Neuronal stem cell (in vitro differentiated cells): ENCODE results near the gene AKR1B1.

ENCODE experiments used
- DNase-seq: peaks from one replicate; pipeline ENCODE4 v3.0.0-alpha.2; 2013; ENCODE audit warnings: low spot score
- H2AFZ ChIP-seq: one replicate; pipeline ENCODE4 v1.6.1; 2013; ENCODE audit warnings: mild to moderate bottlenecking, low read length, inconsistent platforms
- H2AK5ac ChIP-seq: 2 replicates; pipeline ENCODE4 v1.6.1; 2013; ENCODE audit warnings: low read depth, mild to moderate bottlenecking, inconsistent platforms, low read length, moderate library complexity, mixed read lengths
- H2BK120ac ChIP-seq: 2 replicates; pipeline ENCODE4 v1.6.1; 2013; ENCODE audit warnings: low read depth, mild to moderate bottlenecking, inconsistent platforms, low read length, moderate library complexity, mixed read lengths
- H2BK12ac ChIP-seq: one replicate; pipeline ENCODE4 v1.6.1; 2013; ENCODE audit warnings: low read length, inconsistent platforms
- H2BK15ac ChIP-seq: 2 replicates; pipeline ENCODE4 v1.6.1; 2013; ENCODE audit warnings: mild to moderate bottlenecking, low read length, inconsistent platforms, mixed read lengths
- H2BK5ac ChIP-seq: one replicate; pipeline ENCODE4 v1.6.1; 2013; ENCODE audit warnings: inconsistent platforms, mild to moderate bottlenecking, low read length, moderate library complexity
- H3K14ac ChIP-seq: one replicate; pipeline ENCODE4 v1.6.1; 2013; ENCODE audit warnings: low read length, inconsistent platforms
- H3K18ac ChIP-seq: 2 replicates; pipeline ENCODE4 v1.6.1; 2013; ENCODE audit warnings: low read length, inconsistent platforms
- H3K23ac ChIP-seq: 2 replicates; pipeline ENCODE4 v1.6.1; 2013; ENCODE audit warnings: low read depth, mild to moderate bottlenecking, mixed read lengths, low read length, inconsistent platforms; ENCODE audit not compliant: poor library complexity
- H3K27ac ChIP-seq: replicated peaks from 3 replicates; pipeline ENCODE4 v1.5.1; 2013; ENCODE audit warnings: low read length, inconsistent platforms
- H3K27me3 ChIP-seq, 3 experiments: 2 replicates each; pipeline ENCODE4 v1.6.1; 2013; ENCODE audit warnings: low read length in 3 of 3, mild to moderate bottlenecking in 2 of 3, inconsistent platforms in 1 of 3, low read depth in 1 of 3, mixed read lengths in 1 of 3, moderate library complexity in 1 of 3; ENCODE audit not compliant: control insufficient read depth in 3 of 3, insufficient read depth in 3 of 3
- H3K36me3 ChIP-seq, 2 donors: replicated peaks in 1 of 2; 2 replicates each; pipeline ENCODE4 v1.6.1; 2013; ENCODE audit warnings: low read length in 2 of 2; ENCODE audit not compliant: control insufficient read depth in 2 of 2, insufficient read depth in 2 of 2
- H3K4ac ChIP-seq: 2 replicates; pipeline ENCODE4 v1.6.1; 2013; ENCODE audit warnings: inconsistent platforms, mild to moderate bottlenecking, low read length, moderate library complexity
- H3K4me1 ChIP-seq, 2 donors: 1 replicate in 1 of 2; 2 replicates in 1 of 2; pipeline ENCODE4 v1.6.1; 2013; ENCODE audit warnings: low read length in 2 of 2, low read depth in 1 of 2; ENCODE audit not compliant: control insufficient read depth in 2 of 2, insufficient read depth in 1 of 2
- H3K4me2 ChIP-seq: one replicate; pipeline ENCODE4 v1.6.1; 2013; ENCODE audit warnings: mild to moderate bottlenecking, low read length, inconsistent platforms; ENCODE audit not compliant: insufficient read depth, poor library complexity, severe bottlenecking
- H3K4me3 ChIP-seq, 2 donors: 2 replicates each; pipeline ENCODE4 v1.5.1; 2013; ENCODE audit warnings: low read length in 2 of 2, mild to moderate bottlenecking in 2 of 2, inconsistent platforms in 1 of 2, moderate library complexity in 1 of 2
- H3K79me1 ChIP-seq: one replicate; pipeline ENCODE4 v1.6.1; 2013; ENCODE audit warnings: low read depth, mild to moderate bottlenecking, inconsistent platforms, low read length, moderate library complexity
- H3K9ac ChIP-seq: one replicate; pipeline ENCODE4 v1.6.1; 2013; ENCODE audit warnings: mild to moderate bottlenecking, low read depth, low read length, inconsistent platforms; ENCODE audit not compliant: poor library complexity
- H3K9me3 ChIP-seq, 2 donors: replicated peaks in 1 of 2; 2 replicates each; pipeline versions ENCODE3 to v1.6.1; 2013; ENCODE audit warnings: low read length in 2 of 2, mild to moderate bottlenecking in 2 of 2, inconsistent platforms in 1 of 2, low read depth in 1 of 2, mixed read lengths in 1 of 2, moderate library complexity in 1 of 2; ENCODE audit not compliant: control insufficient read depth in 2 of 2, insufficient read depth in 1 of 2
- H4K8ac ChIP-seq: one replicate; pipeline ENCODE4 v1.6.1; 2013; ENCODE audit warnings: low read depth, mild to moderate bottlenecking, inconsistent platforms, low read length, moderate library complexity
- H4K91ac ChIP-seq: one replicate; pipeline ENCODE4 v1.6.1; 2013; ENCODE audit warnings: low read length, low read depth, mild to moderate bottlenecking, inconsistent platforms; ENCODE audit not compliant: poor library complexity
- WGBS, 2 donors: extraction: QIAGEN DNeasy Blood & Tissue Kit; methylation state at CpG; one replicate each; pipeline ENCODE4 v1.1.7; 2013; ENCODE audit warnings: missing lambda C conversion rate in 2 of 2, mixed read lengths in 1 of 2; ENCODE audit not compliant: insufficient read length in 2 of 2, insufficient replicate concordance in 1 of 2; ENCODE audit errors: extremely low coverage in 2 of 2; 5-methylcytosine and 5-hydroxymethylcytosine counted together

AKR1B1 gene

DNA sequence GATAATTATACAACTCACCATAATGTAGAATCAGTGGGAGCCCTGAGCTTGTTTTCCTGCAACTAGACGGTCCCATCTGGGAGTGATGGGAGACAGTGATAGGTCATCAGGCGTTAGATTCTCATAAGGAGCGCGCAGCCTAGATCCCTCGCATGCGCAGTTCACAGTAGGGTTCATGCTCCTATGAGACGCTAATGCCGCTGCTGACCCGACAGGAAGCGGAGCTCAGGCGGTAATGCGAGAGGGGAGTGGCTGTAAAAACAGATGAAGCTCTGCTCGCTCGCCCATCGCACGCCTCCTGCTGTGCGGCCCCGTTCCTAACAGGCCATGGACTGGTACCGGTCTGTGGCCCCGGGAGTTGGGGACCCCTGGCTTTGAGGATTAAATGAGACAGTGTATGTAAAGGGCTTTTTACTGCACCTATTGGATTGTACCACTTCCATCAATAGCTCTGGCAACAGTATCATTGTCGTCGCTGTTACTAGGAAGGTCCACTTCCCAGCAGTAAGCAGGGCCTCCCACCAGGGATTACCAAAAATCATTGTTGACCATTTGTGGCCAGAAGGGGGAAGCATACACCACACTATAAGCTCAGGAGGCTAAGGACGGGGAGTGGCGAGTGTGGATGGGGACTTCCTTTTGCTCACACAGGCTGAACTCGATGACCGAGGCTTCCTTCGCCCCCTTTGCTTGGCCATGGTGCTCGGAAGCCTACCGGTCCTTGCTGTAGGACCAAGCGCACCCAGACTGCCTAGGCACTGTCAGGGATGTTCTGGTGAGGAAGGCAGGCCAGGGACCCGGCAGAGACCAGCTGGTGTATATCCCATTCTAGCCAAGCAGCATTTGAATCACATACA is 26.4 kb downstream of the AKR1B1 start:
- Histone ChIP-seq H3K27me3 (peaks cover 0 to 4% (median 0%) of the 10 kb centered on the region in 3 experiments), H2BK12ac (no peak overlapping the region), H3K4me3 (peak overlapping the region; percentile 15 to 73), H3K4me1 (peaks cover 1 to 3% of the 10 kb centered on the region in 2 donors), H3K79me1 (no peaks in the 10 kb centered on the region), H3K9ac (peak overlapping the region; percentile 68), H3K4me2 (peak overlapping the region; percentile 45), H2BK120ac (no peak overlapping the region), H3K14ac (no peak overlapping the region), H4K91ac (no peak overlapping the region), H3K23ac (no peak overlapping the region), H2BK5ac (no peak overlapping the region), H2BK15ac (no peak overlapping the region), H4K8ac (peak overlapping the region; percentile 19), H2AFZ (peak overlapping the region; percentile 91), H2AK5ac (no peak overlapping the region), H3K9me3 (no peaks in the 10 kb centered on the region), H3K27ac (no peak overlapping the region), H3K36me3 (no peaks in the 10 kb centered on the region), H3K4ac (no peak overlapping the region), H3K18ac (peak overlapping the region; percentile 3)
- no CpG with 5 or more reads among the region's 31 CpGs for WGBS, 2 donors
- peak; percentile 84 for DNase-seq

DNA sequence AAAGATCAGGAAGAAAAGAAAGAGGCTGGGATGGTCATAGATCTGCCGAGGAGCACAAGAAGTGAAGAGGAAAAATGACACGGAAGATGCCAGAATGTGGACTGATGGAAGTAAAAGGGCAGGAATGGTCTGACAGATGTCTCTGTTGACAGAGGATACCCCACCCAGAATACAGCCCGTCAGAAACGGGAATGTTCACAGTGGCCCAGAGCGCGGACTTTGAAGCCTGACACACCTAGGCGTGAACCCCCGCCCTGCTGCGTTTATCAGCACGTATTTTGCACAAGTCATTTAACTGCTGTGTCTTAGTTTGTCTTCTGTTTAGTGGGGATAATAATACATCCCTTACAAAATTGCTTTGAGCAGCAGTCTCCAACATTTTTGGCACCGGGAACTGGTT is 27.1 kb downstream of the AKR1B1 start:
- Histone ChIP-seq H2BK12ac (no peak overlapping the region), H3K27ac (no peak overlapping the region), H3K14ac (no peak overlapping the region), H4K8ac (no peak overlapping the region), H2BK15ac (no peak overlapping the region), H2BK120ac (no peak overlapping the region), H3K27me3 (peaks cover 0 to 4% (median 0%) of the 10 kb centered on the region in 3 experiments), H3K4me1 (peaks cover 1 to 3% of the 10 kb centered on the region in 2 donors), H3K36me3 (no peaks in the 10 kb centered on the region), H2AK5ac (no peak overlapping the region), H3K18ac (no peak overlapping the region), H2BK5ac (no peak overlapping the region), H4K91ac (no peak overlapping the region), H3K9ac (no peak overlapping the region), H3K79me1 (no peaks in the 10 kb centered on the region), H2AFZ (no peak overlapping the region), H3K4me2 (no peak overlapping the region), H3K23ac (no peak overlapping the region), H3K9me3 (no peaks in the 10 kb centered on the region), H3K4ac (no peak overlapping the region), H3K4me3 (no peak overlapping the region)
- no peak for DNase-seq
- no CpG with 5 or more reads among the region's 11 CpGs for WGBS, 2 donors

DNA sequence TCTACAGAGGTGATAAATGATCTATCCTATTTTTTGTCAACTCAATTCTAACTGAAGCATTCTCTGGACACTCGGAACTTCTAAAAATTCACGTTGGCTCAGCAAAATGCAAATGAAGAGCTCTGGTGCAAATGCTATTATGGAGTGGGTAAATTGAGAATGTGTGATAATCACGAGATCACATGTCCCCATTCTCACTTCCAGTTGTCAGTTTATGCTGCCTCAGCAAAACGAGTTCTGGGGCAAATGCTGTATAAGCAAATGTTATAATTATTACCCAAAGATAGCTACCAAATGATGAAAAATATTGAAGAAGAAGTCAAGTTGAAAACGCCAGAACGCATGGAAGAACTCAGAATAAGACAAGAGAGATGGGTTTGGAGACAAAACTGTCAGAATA is 29.4 kb downstream of the AKR1B1 start:
- no CpG with 5 or more reads among the region's 6 CpGs for WGBS, 2 donors
- Histone ChIP-seq H2BK12ac (no peak overlapping the region), H2AFZ (no peak overlapping the region), H2BK15ac (no peak overlapping the region), H3K9ac (no peak overlapping the region), H3K4me3 (no peak overlapping the region), H3K27ac (no peak overlapping the region), H2AK5ac (no peak overlapping the region), H3K14ac (no peak overlapping the region), H3K4me2 (no peak overlapping the region), H3K9me3 (no peaks in the 10 kb centered on the region), H2BK5ac (no peak overlapping the region), H3K23ac (no peak overlapping the region), H3K4me1 (peaks cover 1 to 3% of the 10 kb centered on the region in 2 donors), H3K36me3 (no peaks in the 10 kb centered on the region), H3K79me1 (no peaks in the 10 kb centered on the region), H4K8ac (no peak overlapping the region), H3K27me3 (peaks cover 0 to 4% (median 0%) of the 10 kb centered on the region in 3 experiments), H4K91ac (no peak overlapping the region), H2BK120ac (no peak overlapping the region), H3K4ac (no peak overlapping the region), H3K18ac (no peak overlapping the region)
- DNase-seq, result no peak

DNA sequence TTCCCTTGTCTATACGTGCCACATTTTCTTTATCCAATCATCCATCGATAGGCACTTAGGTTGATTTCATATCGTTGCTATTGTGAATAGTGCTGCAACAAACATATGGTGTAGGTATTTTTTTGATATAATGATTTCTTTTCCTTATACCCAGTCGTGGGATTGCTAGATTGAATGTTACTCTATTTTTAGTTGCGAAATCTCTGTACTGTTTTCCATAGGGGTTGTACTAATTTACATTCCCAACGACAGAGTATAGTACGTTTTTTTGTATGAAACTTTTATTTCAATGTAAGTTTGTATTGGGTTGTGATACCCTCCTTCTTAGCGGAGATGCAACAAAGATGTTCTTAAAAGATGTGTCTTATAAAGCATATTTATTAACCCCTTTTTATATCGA is 30.0 kb downstream of the AKR1B1 start:
- H3K79me1 ChIP-seq, result no peaks in the 10 kb centered on the region
- no CpG with 5 or more reads among the region's 9 CpGs for WGBS, 2 donors
- no peak overlapping the region for H3K4me3 ChIP-seq
- H3K14ac ChIP-seq, result no peak overlapping the region
- no peak overlapping the region for H2AK5ac ChIP-seq
- no peak overlapping the region for H3K4me2 ChIP-seq
- peaks cover 1 to 3% of the 10 kb centered on the region in 2 donors for H3K4me1 ChIP-seq
- H2BK5ac ChIP-seq, result no peak overlapping the region
- H3K9me3 ChIP-seq, result no peaks in the 10 kb centered on the region
- no peak overlapping the region for H2BK120ac ChIP-seq
- DNase-seq, result no peak
- H2BK12ac ChIP-seq, result no peak overlapping the region
- no peak overlapping the region for H3K23ac ChIP-seq
- H4K8ac ChIP-seq, result no peak overlapping the region
- no peaks in the 10 kb centered on the region for H3K36me3 ChIP-seq
- no peak overlapping the region for H3K4ac ChIP-seq
- no peak overlapping the region for H2AFZ ChIP-seq
- no peak overlapping the region for H4K91ac ChIP-seq
- H3K27me3 ChIP-seq, result no peaks in the 10 kb centered on the region
- H3K18ac ChIP-seq, result no peak overlapping the region
- no peak overlapping the region for H3K27ac ChIP-seq
- H2BK15ac ChIP-seq, result no peak overlapping the region
- no peak overlapping the region for H3K9ac ChIP-seq
